ENCODE data around the gene WNK2.

The WNK2 gene

DNA sequence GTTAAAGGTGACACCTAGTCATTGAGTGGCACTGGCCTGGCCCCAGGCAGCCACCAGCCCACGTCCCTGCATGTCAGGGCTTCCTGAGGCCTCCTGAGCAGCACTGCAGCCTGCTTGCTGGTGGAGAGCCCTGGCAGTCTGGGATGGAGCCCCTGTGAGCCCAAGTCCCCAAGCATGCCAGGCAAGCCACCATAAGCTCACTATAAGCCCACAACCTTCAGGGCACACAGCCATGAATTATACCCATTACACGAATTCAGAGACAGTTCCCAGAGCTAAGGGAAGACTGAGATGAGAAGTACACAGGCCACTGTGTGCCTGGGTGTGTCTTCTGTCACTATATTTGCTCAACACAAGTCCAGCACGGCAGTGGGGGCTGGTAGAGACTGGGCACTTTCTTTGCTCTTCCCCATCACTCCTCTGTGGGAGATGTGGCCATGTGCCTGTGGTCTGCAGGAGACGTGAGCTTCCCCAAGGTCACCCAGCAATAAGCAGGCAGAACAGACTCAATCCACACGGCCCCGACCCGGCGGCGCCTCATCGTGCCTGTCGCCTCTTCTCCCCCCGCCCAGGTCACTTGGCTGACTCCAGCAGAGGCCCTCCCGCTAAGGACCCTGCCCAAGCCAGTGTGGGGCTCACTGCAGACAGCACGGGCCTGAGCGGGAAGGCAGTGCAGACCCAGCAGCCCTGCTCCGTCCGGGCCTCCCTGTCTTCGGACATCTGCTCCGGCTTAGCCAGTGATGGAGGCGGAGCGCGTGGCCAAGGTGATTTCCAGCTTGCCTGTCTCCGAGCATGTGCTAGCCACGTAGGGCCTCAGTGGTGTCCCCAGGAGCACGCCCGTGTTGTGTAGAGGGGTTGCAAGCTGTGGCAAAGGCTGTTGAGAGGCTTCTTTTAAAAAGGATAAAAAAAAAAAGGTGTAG, 114.8 kb downstream of the WNK2 start:
- TF ChIP-seq SPI1 (IDR thresholded peaks at IDR 0.05; ENCODE audit: borderline replicate concordance, low read depth) (no peak), POLR2AphosphoS5 (IDR thresholded peaks at IDR 0.05; ENCODE audit: low read depth) (no peak), GABPA (IDR thresholded peaks at IDR 0.05; ENCODE audit: low read depth) (no peak)
- TF ChIP-seq, protein P1, sequence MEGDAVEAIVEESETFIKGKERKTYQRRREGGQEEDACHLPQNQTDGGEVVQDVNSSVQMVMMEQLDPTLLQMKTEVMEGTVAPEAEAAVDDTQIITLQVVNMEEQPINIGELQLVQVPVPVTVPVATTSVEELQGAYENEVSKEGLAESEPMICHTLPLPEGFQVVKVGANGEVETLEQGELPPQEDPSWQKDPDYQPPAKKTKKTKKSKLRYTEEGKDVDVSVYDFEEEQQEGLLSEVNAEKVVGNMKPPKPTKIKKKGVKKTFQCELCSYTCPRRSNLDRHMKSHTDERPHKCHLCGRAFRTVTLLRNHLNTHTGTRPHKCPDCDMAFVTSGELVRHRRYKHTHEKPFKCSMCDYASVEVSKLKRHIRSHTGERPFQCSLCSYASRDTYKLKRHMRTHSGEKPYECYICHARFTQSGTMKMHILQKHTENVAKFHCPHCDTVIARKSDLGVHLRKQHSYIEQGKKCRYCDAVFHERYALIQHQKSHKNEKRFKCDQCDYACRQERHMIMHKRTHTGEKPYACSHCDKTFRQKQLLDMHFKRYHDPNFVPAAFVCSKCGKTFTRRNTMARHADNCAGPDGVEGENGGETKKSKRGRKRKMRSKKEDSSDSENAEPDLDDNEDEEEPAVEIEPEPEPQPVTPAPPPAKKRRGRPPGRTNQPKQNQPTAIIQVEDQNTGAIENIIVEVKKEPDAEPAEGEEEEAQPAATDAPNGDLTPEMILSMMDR (IDR thresholded peaks at IDR 0.05; ENCODE audit: insufficient read depth, low read length), result no peak
- TF ChIP-seq, protein P2, sequence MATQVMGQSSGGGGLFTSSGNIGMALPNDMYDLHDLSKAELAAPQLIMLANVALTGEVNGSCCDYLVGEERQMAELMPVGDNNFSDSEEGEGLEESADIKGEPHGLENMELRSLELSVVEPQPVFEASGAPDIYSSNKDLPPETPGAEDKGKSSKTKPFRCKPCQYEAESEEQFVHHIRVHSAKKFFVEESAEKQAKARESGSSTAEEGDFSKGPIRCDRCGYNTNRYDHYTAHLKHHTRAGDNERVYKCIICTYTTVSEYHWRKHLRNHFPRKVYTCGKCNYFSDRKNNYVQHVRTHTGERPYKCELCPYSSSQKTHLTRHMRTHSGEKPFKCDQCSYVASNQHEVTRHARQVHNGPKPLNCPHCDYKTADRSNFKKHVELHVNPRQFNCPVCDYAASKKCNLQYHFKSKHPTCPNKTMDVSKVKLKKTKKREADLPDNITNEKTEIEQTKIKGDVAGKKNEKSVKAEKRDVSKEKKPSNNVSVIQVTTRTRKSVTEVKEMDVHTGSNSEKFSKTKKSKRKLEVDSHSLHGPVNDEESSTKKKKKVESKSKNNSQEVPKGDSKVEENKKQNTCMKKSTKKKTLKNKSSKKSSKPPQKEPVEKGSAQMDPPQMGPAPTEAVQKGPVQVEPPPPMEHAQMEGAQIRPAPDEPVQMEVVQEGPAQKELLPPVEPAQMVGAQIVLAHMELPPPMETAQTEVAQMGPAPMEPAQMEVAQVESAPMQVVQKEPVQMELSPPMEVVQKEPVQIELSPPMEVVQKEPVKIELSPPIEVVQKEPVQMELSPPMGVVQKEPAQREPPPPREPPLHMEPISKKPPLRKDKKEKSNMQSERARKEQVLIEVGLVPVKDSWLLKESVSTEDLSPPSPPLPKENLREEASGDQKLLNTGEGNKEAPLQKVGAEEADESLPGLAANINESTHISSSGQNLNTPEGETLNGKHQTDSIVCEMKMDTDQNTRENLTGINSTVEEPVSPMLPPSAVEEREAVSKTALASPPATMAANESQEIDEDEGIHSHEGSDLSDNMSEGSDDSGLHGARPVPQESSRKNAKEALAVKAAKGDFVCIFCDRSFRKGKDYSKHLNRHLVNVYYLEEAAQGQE (IDR thresholded peaks at IDR 0.05; ENCODE audit: insufficient replicate concordance, low read depth), result no peak
- H3K27me3 ChIP-seq (ENCODE audit: insufficient read depth, poor library complexity, severe bottlenecking), result peaks cover 14% of the 10 kb centered on the region
- no peak for DNase-seq (ENCODE audit: low read depth in 1 of 2, low spot score in 1 of 2)
- H3K4me3 ChIP-seq (replicated peaks; ENCODE audit: insufficient read depth, low read length), result no peak overlapping the region
- no peak overlapping the region for H3K27ac ChIP-seq (replicated peaks)

DNA sequence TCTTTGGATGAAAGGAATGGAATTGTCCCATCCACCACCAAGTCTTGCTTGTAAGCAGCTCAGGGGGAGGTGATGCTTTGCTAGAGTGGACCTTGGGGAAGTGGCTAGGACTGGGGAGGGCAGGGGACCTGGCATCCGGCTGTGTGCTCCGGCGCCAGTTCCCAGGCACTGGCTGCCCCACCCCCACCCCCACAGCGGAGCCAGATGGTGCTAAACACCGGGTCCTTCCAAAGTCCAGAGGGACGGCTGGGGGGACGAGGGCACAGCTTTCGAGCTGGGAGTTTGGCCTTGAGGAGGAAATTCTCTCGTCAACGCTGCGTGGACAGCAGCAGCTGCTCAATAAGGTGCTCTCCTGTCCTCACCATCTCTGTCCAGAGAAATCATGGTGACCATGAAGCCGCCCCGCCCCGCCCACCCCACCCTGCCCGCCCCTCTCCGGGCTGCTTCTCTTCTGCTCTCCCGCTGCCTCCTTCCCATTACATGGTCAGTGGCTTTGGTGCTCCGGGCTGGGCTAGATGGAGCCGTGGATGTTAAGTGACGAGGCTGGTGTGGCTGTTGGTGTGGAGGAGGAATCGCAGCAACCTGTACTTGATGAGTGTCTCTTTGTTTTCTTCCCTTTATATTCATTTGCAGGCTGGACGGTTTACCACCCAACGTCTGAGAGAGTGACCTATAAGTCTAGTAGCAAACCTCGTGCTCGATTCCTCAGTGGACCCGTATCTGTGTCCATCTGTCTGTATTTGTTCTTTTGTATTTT, 115.7 kb downstream of the WNK2 start:
- no peak overlapping the region for H3K27ac ChIP-seq (replicated peaks)
- H3K4me3 ChIP-seq (replicated peaks; ENCODE audit: insufficient read depth, low read length), result no peak overlapping the region
- TF ChIP-seq GABPA (IDR thresholded peaks at IDR 0.05; ENCODE audit: low read depth) (no peak), POLR2AphosphoS5 (IDR thresholded peaks at IDR 0.05; ENCODE audit: low read depth) (no peak), SPI1 (IDR thresholded peaks at IDR 0.05; ENCODE audit: borderline replicate concordance, low read depth) (no peak)
- TF ChIP-seq, protein P1 (IDR thresholded peaks at IDR 0.05; ENCODE audit: insufficient read depth, low read length), result no peak
- TF ChIP-seq, protein P2 (IDR thresholded peaks at IDR 0.05; ENCODE audit: insufficient replicate concordance, low read depth), result no peak
- H3K27me3 ChIP-seq (ENCODE audit: insufficient read depth, poor library complexity, severe bottlenecking), result peaks cover 14% of the 10 kb centered on the region
- DNase-seq (ENCODE audit: low read depth in 1 of 2, low spot score in 1 of 2), result no peak

DNA sequence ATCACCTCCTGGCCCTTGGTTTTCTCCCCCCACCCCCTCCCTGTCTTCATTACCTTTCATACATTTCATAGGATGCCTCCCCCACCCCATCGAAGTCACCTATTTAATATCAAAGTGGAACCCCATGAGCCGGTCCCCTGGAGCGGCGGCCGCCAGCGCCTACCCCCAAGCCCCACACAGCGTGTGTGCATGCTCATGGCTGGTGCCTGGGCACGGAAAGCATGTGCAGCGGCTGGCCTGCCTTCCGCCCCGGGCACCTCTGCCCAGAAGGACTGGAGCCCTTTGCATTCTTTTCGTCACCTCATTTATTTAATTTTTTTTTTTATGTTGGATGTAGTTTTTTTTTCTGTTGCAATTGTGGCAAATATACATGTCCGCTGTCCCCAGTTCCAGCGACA, 116.2 kb downstream of the WNK2 start:
- DNase-seq (ENCODE audit: low read depth in 1 of 2, low spot score in 1 of 2), result no peak
- peaks cover 14% of the 10 kb centered on the region for H3K27me3 ChIP-seq (ENCODE audit: insufficient read depth, poor library complexity, severe bottlenecking)
- no peak overlapping the region for H3K27ac ChIP-seq (replicated peaks)
- TF ChIP-seq GABPA (IDR thresholded peaks at IDR 0.05; ENCODE audit: low read depth) (no peak), SPI1 (IDR thresholded peaks at IDR 0.05; ENCODE audit: borderline replicate concordance, low read depth) (no peak), POLR2AphosphoS5 (IDR thresholded peaks at IDR 0.05; ENCODE audit: low read depth) (no peak)
- TF ChIP-seq, protein P1 (IDR thresholded peaks at IDR 0.05; ENCODE audit: insufficient read depth, low read length), result no peak
- TF ChIP-seq, protein P2 (IDR thresholded peaks at IDR 0.05; ENCODE audit: insufficient replicate concordance, low read depth), result no peak
- H3K4me3 ChIP-seq (replicated peaks; ENCODE audit: insufficient read depth, low read length), result no peak overlapping the region

Data from HL-60 (cell line).